Hepatocyte (in vitro differentiated cells): ENCODE measurements around the gene NSUN7.

Experiments
- EZH2 ChIP-seq: fragments of 200-600 bp; sonication (generic); IDR thresholded peaks from 2 replicates; pipeline ENCODE4 v1.6.1; 2016; ENCODE audit warnings: antibody characterized with exemption, mild to moderate bottlenecking, borderline replicate concordance
- TF ChIP-seq, protein P1 (sequence below): fragments of 200-600 bp; sonication (generic); IDR thresholded peaks from 2 replicates; pipeline ENCODE4 v1.5.1; 2016; ENCODE audit warnings: antibody characterized with exemption, mild to moderate bottlenecking; ENCODE audit not compliant: poor library complexity

DNA sequence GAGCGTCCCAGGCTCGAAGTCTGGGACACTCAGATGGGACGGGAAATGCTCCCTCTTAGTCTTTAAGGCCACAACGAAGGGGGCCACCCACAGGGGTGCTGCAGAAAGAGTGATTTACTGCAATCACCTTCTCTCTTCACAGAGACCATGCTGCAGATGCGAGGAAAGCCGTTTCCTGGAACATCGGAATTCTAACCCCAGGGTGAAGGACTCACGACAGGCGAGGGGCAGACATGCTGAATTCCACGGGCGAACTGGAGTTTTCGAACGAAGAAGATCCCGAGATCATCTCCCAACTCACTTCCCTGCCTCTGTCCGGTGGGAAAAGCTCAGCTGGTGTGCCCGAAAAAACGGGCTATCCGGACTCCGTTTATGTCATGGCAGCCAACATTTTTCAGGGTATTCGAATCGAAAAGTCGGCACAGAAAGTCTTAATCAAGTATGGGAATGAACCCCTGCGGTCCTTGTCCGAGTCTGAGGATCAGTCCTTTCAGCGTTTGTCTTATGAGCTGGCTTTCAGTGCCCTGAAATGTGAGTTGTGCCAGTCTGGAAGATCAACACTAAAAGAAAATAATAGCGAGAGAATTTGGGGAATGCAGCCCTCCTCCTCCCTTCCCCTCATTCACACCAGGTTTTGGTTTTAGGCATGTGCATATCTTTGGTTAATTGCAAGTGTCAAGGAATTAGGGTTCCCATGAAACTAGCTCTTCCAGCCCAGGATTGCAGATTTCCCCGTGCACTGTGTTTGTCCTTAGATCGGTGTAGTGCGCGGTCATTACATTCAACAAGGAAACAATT is 905 bp downstream of the NSUN7 start:
- TF ChIP-seq, protein P1, sequence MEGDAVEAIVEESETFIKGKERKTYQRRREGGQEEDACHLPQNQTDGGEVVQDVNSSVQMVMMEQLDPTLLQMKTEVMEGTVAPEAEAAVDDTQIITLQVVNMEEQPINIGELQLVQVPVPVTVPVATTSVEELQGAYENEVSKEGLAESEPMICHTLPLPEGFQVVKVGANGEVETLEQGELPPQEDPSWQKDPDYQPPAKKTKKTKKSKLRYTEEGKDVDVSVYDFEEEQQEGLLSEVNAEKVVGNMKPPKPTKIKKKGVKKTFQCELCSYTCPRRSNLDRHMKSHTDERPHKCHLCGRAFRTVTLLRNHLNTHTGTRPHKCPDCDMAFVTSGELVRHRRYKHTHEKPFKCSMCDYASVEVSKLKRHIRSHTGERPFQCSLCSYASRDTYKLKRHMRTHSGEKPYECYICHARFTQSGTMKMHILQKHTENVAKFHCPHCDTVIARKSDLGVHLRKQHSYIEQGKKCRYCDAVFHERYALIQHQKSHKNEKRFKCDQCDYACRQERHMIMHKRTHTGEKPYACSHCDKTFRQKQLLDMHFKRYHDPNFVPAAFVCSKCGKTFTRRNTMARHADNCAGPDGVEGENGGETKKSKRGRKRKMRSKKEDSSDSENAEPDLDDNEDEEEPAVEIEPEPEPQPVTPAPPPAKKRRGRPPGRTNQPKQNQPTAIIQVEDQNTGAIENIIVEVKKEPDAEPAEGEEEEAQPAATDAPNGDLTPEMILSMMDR, result no peak
- no peak for TF ChIP-seq EZH2
